Natural killer cell treated with Interleukin-12 subunit alpha and Interleukin-12 subunit beta and Interleukin-15 and Interleukin-18, amount 100 ng/mL, for 72 hours (primary cell): ENCODE results near the gene GPHA2. TPM values are rescaled to one million over a fixed set of nuclear protein-coding genes. Genes with fewer than 3 reads are reported as not detected.

Experiments
- ATAC-seq, 2 donors: fragments of 150-1000 bp; cut with Tn5 transposase in 1 of 2; sonication (Bioruptor Pico), chemical (Tn5 transposase) in 1 of 2; 2 replicates each; pipeline ENCODE4 v1.10.0; 2021
- DNase-seq: peaks from one replicate; pipeline ENCODE4 v3.0.0; 2022; ENCODE audit warnings: low spot score
- H3K27ac Mint-ChIP-seq, 2 donors: 1 replicate in 1 of 2; 2 replicates in 1 of 2; pipeline ENCODE4 v1.8.0; 2022; ENCODE audit warnings: mixed read lengths in 2 of 2, mild to moderate bottlenecking in 1 of 2, moderate library complexity in 1 of 2
- H3K27me3 Mint-ChIP-seq, 2 donors: 1 replicate in 1 of 2; 2 replicates in 1 of 2; pipeline ENCODE4 v1.8.0; 2022; ENCODE audit warnings: mixed read lengths in 2 of 2
- H3K36me3 Mint-ChIP-seq: one replicate; pipeline ENCODE4 v1.8.0; 2022; ENCODE audit warnings: mixed read lengths
- H3K4me1 Mint-ChIP-seq, 2 donors: 1 replicate in 1 of 2; 2 replicates in 1 of 2; pipeline ENCODE4 v1.8.0; 2022; ENCODE audit warnings: low read depth in 2 of 2, mixed read lengths in 2 of 2, mild to moderate bottlenecking in 1 of 2
- H3K4me3 Mint-ChIP-seq: one replicate; pipeline ENCODE4 v1.8.0; 2022; ENCODE audit warnings: mixed read lengths
- H3K9me3 Mint-ChIP-seq: 2 replicates; pipeline ENCODE4 v1.8.0; 2022; ENCODE audit warnings: mixed read lengths
- total RNA-seq, 2 donors: library from RNA; stranded (reverse); gene quantifications; one replicate each; pipeline ENCODE4 v1.2.3, GENCODE V29; 2022

Gene GPHA2
- total RNA-seq, 2 donors from 2014 or later, result not detected

DNA sequence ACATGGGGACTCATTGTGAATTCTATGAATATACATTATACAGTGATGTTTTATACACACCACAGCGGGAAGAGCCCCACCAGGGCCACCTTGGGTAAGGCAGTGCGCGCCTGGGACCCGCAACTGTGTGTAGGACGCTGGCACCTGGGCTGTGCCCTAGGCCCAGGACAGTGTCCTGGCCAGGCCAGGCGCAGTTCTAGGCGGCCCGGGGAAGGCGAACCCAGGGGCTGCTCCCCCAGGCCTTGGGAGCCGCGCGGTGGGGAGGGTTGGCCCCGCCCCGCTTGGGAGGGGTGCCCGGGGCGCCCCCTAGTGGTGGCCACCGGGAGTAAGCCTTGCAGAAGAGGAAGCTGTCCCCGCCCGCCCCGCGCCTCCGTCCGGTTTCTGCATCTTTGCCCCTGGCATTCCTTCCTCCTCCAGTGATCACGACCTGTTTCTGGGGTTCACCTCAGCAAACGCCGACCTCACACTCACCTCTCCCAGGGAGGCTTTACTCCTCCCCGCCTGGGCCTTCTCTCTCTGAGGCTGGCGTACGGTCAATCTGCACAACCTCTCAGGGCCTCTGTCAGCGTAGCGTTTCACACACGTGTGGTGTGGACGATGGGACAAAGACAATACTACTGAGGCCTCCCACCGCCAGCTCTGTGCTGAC is 47.8 kb downstream of the GPHA2 start:
- H3K4me1 Mint-ChIP-seq, result peaks cover 29 to 30% of the 10 kb centered on the region in 2 donors
- no peaks in the 10 kb centered on the region for H3K27me3 Mint-ChIP-seq
- no peaks in the 10 kb centered on the region for H3K36me3 Mint-ChIP-seq
- peak overlapping the region; percentile 55 to 64 for H3K27ac Mint-ChIP-seq
- peak overlapping the region; percentile 69 for H3K4me3 Mint-ChIP-seq
- H3K9me3 Mint-ChIP-seq, result no peaks in the 10 kb centered on the region
- ATAC-seq (peak; percentile 89 to 92), DNase-seq (peak; percentile 87)

DNA sequence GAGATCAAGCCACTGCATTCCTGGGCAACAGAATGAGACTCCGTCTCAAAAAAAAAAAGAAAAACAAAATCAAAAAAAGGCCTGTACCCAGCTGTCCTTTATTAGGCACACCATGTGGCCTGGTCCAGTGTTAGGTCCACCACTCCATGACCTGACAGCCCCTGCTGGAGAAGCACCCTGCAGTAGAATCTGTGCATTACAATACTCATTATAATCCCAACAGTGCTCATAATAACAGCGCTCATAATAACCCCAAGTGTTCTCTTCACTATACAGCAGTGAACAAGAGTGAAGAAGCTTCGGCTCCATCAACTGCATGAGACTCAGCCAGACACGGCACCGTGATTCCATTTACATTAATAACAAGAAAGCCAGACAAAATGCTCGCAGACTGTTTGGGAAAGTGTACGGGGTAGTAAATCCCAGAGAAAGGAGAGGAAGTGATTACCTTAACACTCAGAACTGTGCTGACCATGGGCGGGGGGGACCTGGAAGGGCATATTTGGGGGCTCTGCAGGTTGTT is 48.4 kb downstream of the GPHA2 start:
- ATAC-seq (no peak), DNase-seq (no peak)
- H3K4me3 Mint-ChIP-seq, result peak overlapping the region; percentile 51
- peaks cover 29 to 30% of the 10 kb centered on the region in 2 donors for H3K4me1 Mint-ChIP-seq
- H3K9me3 Mint-ChIP-seq, result no peaks in the 10 kb centered on the region
- H3K36me3 Mint-ChIP-seq, result no peaks in the 10 kb centered on the region
- peak overlapping the region in 1 of 2 donors; percentile 14 for H3K27ac Mint-ChIP-seq
- no peaks in the 10 kb centered on the region for H3K27me3 Mint-ChIP-seq

DNA sequence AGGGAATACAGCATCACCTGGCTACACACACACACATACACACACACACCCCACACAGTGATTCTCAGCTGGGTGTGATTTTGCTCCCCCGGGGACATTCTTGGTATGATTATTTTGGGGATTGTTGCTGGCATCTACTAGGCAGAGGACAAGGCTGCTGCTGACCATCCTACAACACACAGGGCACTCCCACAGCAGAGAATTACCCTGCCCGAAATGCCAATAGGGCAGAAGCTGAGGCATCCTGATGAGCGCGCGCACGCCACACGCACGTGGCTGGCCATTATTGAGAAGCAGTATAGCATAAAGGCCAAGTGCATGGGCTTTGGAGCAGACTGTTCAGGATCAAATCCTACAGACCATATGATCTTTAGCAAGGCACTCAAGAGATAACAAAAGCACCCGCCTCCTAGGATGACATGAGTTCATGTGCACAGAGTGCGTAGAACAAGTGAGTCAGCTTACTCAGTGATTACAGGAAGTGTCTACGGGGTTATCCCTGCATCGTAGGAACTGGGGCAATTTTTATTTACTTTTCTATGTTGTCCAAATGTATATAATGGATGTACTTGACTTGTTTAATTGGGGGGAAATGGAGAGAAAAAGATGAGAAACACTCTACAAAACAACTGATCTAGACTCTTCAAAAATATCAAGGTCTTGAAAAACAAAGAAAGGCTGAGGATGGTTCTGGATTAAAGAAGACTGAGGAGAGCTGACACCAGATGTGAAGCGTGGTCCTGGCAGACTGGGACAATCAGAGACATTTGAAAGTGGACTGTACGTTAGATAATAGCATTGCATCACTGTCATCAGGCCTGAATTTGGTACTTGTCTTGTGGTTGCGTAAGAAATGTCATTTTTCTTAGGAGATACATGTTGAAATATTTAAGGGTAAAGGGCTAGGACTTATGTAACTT is 50.1 kb downstream of the GPHA2 start:
- Mint-ChIP-seq H3K9me3 (no peaks in the 10 kb centered on the region), H3K27me3 (no peaks in the 10 kb centered on the region), H3K4me1 (peaks cover 33 to 40% of the 10 kb centered on the region in 2 donors), H3K27ac (peak overlapping the region; percentile 72 to 81), H3K4me3 (peak overlapping the region; percentile 68), H3K36me3 (no peaks in the 10 kb centered on the region)
- ATAC-seq (peak; percentile 68 to 77), DNase-seq (no peak)

Other genes with a start within 250 kb of the GPHA2 start
- 1 to 10 TPM in 1 of 2 donors, under 1 TPM in 1; 0.74 to 1.3 TPM for gene NRXN2, start 212.7 kb downstream of the GPHA2 start, total RNA-seq
- 10 to 100 TPM; 13.6 to 27.7 TPM for gene RASGRP2, start 191.8 kb downstream of the GPHA2 start, total RNA-seq
- 1 to 10 TPM; 4.7 to 5.6 TPM for gene PYGM, start 175.9 kb downstream of the GPHA2 start, total RNA-seq
- gene SF1, start 157.4 kb downstream of the GPHA2 start, total RNA-seq, result 100 to 1,000 TPM; 376 to 425 TPM
- 10 to 100 TPM; 17.6 to 47.1 TPM for gene MAP4K2, start 132.7 kb downstream of the GPHA2 start, total RNA-seq
- 10 to 100 TPM; 32.6 to 53.5 TPM for gene MEN1, start 125.3 kb downstream of the GPHA2 start, total RNA-seq
- 1 to 10 TPM in 1 of 2 donors, under 1 TPM in 1; 0.59 to 1.9 TPM for gene CDC42BPG, start 91.2 kb downstream of the GPHA2 start, total RNA-seq
- 100 to 1,000 TPM; 202 to 235 TPM for gene EHD1, start 57.3 kb downstream of the GPHA2 start, total RNA-seq
- 10 to 100 TPM; 24.1 to 31.9 TPM for gene ATG2A, start 18.7 kb downstream of the GPHA2 start, total RNA-seq
- 10 to 100 TPM; 32.6 to 35.6 TPM for gene PPP2R5B, start 11.2 kb downstream of the GPHA2 start, total RNA-seq
- not detected for gene MAJIN, start 36.2 kb upstream of the GPHA2 start, total RNA-seq
- not detected for gene BATF2, start 61.1 kb upstream of the GPHA2 start, total RNA-seq
- gene ARL2, start 78.3 kb upstream of the GPHA2 start, total RNA-seq, result 10 to 100 TPM; 29.4 to 50.5 TPM
- gene SNX15, start 91.5 kb upstream of the GPHA2 start, total RNA-seq, result 10 to 100 TPM; 14.1 to 28.2 TPM
- 10 to 100 TPM in 1 of 2 donors, 1 to 10 TPM in 1; 7.6 to 18.5 TPM for gene SAC3D1, start 105.3 kb upstream of the GPHA2 start, total RNA-seq
- 10 to 100 TPM; 14.2 to 34.7 TPM for gene NAALADL1, start 122.7 kb upstream of the GPHA2 start, total RNA-seq
- gene CDCA5, start 148.1 kb upstream of the GPHA2 start, total RNA-seq, result 100 to 1,000 TPM in 1 of 2 donors, 10 to 100 TPM in 1; 59.2 to 140 TPM
- 10 to 100 TPM; 34.1 to 36.5 TPM for gene ZFPL1, start 148.3 kb upstream of the GPHA2 start, total RNA-seq
- 100 to 1,000 TPM; 132 to 149 TPM for gene VPS51, start 160.3 kb upstream of the GPHA2 start, total RNA-seq
- gene TM7SF2, start 176.0 kb upstream of the GPHA2 start, total RNA-seq, result 10 to 100 TPM; 18.6 to 30.7 TPM
- gene ZNHIT2, start 181.8 kb upstream of the GPHA2 start, total RNA-seq, result 10 to 100 TPM in 1 of 2 donors, 1 to 10 TPM in 1; 9.8 to 23.7 TPM
- gene FAU, start 186.2 kb upstream of the GPHA2 start, total RNA-seq, result 100 to 1,000 TPM; 681 to 986 TPM
- gene MRPL49, start 186.4 kb upstream of the GPHA2 start, total RNA-seq, result 10 to 100 TPM; 77.8 to 80.4 TPM
- 10 to 100 TPM; 78.8 to 80.1 TPM for gene SYVN1, start 198.6 kb upstream of the GPHA2 start, total RNA-seq
- not detected for gene SPDYC, start 234.3 kb upstream of the GPHA2 start, total RNA-seq
- 100 to 1,000 TPM; 141 to 146 TPM for gene CAPN1, start 246.0 kb upstream of the GPHA2 start, total RNA-seq